ENCODE measurements around the gene TAF5.

TAF5 gene

GRCh38 chr10:103433858-103434257 lies 66.1 kb downstream of the TAF5 start:
- Histone ChIP-seq H3K27ac (ENCODE audit: low read depth, low read length, severe bottlenecking) (no peak overlapping the region), H3K36me3 (ENCODE audit: control insufficient read depth, insufficient read depth, low read length) (peaks cover 92% of the 10 kb centered on the region), H3K9me3 (ENCODE audit: control insufficient read depth, low read length) (no peaks in the 10 kb centered on the region), H3K4me1 (ENCODE audit: control insufficient read depth, insufficient read depth, low read length, poor library complexity, severe bottlenecking) (no peaks in the 10 kb centered on the region), H3K4me3 (ENCODE audit: extremely low read depth, insufficient read depth, low read length, poor library complexity, severe bottlenecking) (no peak overlapping the region)
- 100% methylated on average over 1 of the region's 2 CpGs; no CpG with 5 or more reads in 1 of the 2 experiments for WGBS, 2 experiments (ENCODE audit: insufficient coverage in 2 of 2)

Measured in mesodermal cell (in vitro differentiated cells).